ENCODE results near the gene ARHGAP22.

Gene ARHGAP22

GRCh38 chr10:48463318-48464003, 141.4 kb downstream of the ARHGAP22 start:
- DNase-seq (ENCODE audit: low read depth), result no peak

GRCh38 chr10:48462482-48463020, 142.3 kb downstream of the ARHGAP22 start:
- DNase-seq (ENCODE audit: low read depth), result no peak

GRCh38 chr10:48461623-48462481, 143.0 kb downstream of the ARHGAP22 start:
- no peak for DNase-seq (ENCODE audit: low read depth)

GRCh38 chr10:48460182-48460581, 144.7 kb downstream of the ARHGAP22 start:
- no peak for DNase-seq (ENCODE audit: low read depth)

GRCh38 chr10:48459270-48460150, 145.4 kb downstream of the ARHGAP22 start:
- no peak for DNase-seq (ENCODE audit: low read depth)

- no peak for DNase-seq (ENCODE audit: low read depth)
Measured at GRCh38 chr10:48458662-48459048, 146.2 kb downstream of the ARHGAP22 start.

GRCh38 chr10:48457949-48458661, 146.8 kb downstream of the ARHGAP22 start:
- DNase-seq (ENCODE audit: low read depth), result no peak

GRCh38 chr10:48456808-48457761, 147.8 kb downstream of the ARHGAP22 start:
- no peak for DNase-seq (ENCODE audit: low read depth)

- DNase-seq (ENCODE audit: low read depth), result no peak
Measured at GRCh38 chr10:48456361-48456804, 148.5 kb downstream of the ARHGAP22 start.

GRCh38 chr10:48455392-48456151, 149.3 kb downstream of the ARHGAP22 start:
- DNase-seq (ENCODE audit: low read depth), result no peak

- no peak for DNase-seq (ENCODE audit: low read depth)
Measured at GRCh38 chr10:48455055-48455391, 149.8 kb downstream of the ARHGAP22 start.

- no peak for DNase-seq (ENCODE audit: low read depth)
Measured at GRCh38 chr10:48454302-48455054, 150.4 kb downstream of the ARHGAP22 start.

- no peak for DNase-seq (ENCODE audit: low read depth)
Measured at GRCh38 chr10:48453451-48454301, 151.2 kb downstream of the ARHGAP22 start.

GRCh38 chr10:48452879-48453412, 151.9 kb downstream of the ARHGAP22 start:
- no peak for DNase-seq (ENCODE audit: low read depth)

GRCh38 chr10:48451969-48452878, 152.6 kb downstream of the ARHGAP22 start:
- no peak for DNase-seq (ENCODE audit: low read depth)

GRCh38 chr10:48450741-48451466, 154.0 kb downstream of the ARHGAP22 start:
- DNase-seq (ENCODE audit: low read depth), result no peak

Data from iris pigment epithelial cell (primary cell).